ELR (cell line): Measurements from ENCODE around the gene ABO.
"Not testable (repeated sequence)": the region's sequence is repeated elsewhere in the genome, so short reads cannot be mapped to it uniquely, and the experiment has no call there.

Source experiments
- DNase-seq: peaks from one replicate; pipeline ENCODE4 v3.0.0-alpha.2; 2015; ENCODE audit warnings: low read depth

Gene ABO

DNA sequence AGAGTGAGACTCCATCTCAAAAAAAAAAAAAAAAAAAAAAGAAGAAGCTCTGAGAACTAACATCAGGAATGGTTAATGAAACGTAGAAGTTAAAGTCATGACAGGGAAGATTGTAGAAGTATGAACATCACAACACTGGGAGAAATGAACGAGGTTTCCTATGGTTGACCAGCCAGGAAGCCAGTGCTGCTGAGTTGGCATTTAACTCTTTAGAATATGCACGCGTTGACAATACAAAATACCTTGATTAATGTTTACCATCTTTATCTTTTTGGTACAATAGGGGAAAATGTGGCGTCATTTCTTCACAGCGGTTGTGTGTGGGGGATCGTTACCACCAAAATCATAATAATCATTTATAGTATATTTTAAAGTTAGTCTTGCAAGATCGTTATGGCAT is 32.0 kb downstream of the ABO start:
- DNase-seq: no peak

DNA sequence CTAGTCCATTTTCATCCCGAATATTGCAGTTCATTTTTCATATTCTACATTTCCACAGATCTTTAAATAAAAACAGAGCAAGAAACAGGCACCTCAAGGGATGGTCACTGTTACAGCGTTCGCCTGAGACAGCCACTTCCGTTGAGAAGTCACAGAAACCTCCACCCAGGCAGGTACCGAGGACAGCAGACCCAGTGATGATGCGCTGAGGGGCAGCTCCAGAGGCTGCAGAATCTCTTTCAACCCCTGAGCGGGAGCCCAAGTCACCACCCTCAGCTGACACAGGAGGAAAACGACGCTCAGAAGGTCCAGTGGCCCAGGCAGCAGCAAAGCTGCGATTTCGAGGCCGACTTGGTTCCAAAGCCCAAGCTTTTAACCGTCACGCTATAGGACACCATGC is 32.8 kb downstream of the ABO start:
- no peak for DNase-seq

DNA sequence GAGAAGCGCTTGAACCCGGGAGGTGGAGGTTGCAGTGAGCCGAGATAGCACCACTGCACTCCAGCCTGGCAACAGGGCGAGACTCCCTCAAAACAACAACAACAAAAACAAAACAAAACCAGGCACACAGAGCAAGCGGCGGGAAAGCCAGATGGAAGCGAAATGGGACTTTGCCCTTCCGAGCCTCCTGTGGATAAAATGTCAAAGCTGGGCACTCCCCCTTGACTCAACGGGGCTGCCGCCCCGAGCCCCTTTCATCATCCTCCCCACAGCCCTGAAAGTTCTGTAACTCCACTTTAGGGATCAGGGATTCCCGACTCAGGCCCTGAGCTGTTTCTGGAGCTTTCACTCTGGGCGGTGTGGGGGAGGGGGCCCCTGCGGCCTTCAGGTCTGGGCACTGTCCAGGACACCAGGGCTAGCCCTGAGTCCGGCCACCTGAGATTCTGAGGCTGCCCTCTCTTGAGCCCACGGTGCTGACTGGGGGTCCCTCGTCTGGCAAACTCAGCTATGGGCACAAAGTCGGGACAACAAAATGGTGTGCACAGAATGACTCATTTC is 35.4 kb downstream of the ABO start:
- DNase-seq: no peak

- DNase-seq: peak; percentile 64
These were observed 36.0 kb downstream of the ABO start for GRCh38 chr9:133238851-133239532.

DNA sequence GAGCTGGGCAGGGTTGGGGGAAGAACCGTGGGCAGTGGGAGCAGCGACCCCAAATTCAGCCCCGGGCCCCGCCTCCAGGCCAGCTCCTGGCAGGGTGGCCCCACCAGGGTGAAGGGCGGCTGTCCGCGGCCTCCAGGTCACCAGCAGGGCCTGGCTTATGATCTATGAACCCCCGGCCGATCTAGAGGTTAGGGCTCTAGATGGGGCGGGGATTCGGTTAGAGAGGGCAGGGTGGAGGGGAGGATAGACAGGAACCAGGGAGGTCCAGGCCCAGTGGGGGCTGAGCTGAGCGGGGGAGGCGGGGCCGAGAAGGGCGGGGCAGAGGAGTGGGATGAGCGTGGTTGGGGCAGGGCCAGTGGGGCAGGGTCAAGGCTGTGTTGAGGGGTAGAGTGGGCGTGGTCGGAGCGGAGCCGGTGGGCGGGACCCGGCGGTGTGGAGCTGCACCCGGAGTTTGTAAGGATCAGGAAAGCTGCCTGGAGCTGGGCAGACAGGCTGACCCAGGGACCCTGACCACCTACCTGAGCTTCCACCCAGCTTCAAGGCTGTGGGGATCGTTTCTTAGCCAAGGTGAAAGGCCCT is 36.6 kb downstream of the ABO start:
- peak; percentile 61 for DNase-seq

DNA sequence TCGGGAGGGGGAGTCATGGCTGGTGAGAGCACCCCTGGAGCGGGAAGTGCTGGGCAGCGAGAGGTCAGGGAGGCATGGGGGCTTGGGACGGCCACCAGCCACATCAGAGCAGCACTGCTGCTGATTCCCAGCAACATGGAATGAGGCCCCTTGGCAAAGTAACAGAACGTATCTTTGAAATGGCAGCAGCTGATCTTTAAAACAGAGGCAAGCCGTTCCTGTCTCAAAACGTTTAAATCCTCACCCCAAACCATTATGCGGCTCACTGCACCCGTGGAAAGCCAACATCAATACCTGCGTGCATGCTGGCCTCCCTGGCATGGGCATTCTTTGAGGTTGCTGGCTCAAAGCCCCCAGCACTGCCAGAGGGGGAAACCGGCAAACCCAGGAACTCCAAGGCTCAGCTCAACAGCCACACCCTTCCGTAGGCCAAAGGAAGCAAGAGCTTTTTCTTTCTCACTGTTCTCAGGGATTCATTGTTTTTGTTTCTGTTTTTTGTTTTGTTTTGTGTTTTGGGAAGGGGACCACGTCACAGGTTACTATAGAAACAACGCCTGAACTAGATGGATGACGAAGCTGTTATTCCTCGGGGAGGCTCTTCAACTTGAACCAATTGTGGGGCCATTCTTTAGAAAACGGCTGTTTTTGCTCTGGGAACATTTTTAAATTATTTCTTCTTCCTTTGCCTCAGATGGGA is 37.8 kb downstream of the ABO start:
- DNase-seq: no peak

DNA sequence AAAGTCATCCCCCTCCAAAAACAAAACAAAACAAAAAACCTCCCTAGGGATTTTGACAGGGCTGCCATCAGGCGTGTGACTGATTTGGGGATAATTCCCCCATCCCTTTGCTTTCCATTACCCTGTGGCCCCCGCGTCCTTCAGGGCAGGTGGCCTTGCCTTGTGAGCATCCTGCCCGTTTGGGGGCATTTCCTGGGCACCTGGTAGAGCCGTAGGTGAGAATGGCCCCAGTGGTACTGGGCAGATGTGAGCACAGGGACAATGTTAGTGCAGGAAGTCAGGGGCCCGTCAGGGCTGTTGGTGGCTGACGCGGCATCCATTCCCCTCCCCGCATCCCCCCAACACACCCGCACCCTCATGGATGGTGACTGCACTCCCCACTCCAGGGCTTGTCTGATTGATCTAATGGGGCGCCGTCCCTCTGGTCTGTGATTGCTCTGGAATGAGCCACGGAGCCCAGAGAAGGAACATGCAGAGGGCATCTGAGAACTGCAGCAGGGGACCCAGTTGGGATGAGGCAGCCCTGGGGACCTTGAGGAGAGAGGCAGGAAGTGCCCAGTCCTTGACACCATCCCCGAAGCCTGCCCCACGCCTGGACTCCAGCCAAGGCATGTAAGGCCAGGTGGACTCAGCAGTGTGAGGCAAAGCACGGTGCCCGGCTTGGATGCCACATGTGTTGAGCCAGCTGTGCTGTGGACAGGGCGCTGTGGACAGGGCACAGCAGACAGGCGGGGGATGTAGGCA is 38.5 kb downstream of the ABO start:
- DNase-seq: not testable (repeated sequence)

GRCh38 chr9:133235549-133236222 is 39.3 kb downstream of the ABO start:
- no peak for DNase-seq

GRCh38 chr9:133234577-133235322 is 40.3 kb downstream of the ABO start:
- DNase-seq: no peak

DNA sequence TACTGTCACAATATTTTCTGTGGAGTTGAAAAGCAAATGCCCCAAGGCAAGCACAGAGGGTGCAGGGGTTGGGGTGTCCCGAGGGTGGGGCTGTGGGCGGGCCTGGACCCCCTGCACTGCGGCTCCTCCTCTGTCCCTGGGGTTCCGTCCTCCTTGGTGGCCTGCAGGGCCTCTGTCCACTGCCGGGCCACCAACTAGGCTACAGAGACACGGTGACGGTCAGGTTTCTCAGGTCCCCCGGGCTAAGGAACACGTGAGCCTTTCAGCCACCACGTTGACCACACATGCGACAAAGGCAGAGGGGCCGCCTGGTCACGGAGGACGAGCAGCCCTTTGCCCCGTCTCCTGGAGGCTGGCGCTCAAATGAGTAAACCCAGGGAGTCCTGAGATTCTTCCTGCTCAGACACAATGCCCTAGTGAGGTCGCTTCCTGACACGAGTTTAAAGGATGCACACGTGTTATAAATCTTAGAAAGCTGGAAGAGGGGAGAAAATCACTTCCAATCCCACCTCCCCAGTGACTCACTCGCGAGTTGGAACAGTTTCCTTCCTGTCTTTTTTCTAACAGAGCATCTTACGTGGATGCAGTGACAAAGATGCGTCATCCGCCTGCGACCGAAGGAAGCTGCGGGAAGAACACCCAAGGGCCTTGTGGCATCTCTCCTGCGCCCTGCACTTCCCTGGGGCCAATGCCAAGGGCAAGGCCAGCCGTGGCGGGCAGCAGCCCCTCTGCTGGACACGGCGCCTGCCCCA is 41.1 kb downstream of the ABO start:
- no peak for DNase-seq

DNA sequence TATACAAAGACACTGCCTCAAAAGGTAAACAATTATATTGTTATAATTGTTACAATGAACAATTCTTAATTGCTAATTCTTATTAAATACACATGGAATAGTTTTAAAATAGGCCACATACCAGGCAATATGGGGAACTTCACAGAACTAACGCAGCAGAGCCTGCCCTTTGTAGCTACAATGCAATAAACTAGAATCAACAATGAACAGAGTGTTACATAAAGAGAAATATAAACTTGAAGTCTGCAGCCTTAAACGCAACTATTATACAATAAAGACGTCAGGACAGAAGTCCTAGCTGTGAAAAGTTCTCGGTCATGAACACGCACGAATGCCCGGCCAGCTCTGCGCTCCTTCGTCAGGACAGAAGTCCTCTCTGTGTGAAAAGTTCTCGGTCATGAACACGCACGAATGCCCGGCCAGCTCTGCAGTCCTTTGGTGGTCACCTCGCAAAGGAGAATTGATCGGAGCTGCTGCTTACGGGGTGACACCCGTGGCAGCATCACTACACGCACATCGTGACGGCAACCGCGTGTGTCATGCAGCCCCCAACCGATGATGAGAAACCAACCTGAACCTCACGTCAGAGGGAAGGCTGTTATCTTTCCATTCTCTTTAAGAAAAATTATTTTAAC is 43.0 kb downstream of the ABO start:
- DNase-seq: not testable (repeated sequence)

GRCh38 chr9:133230514-133230913 is 44.5 kb downstream of the ABO start:
- not testable (repeated sequence) for DNase-seq

- DNase-seq: no peak
These were observed 44.9 kb downstream of the ABO start for GRCh38 chr9:133230093-133230492.

GRCh38 chr9:133228474-133229193 is 46.4 kb downstream of the ABO start:
- not testable (repeated sequence) for DNase-seq

GRCh38 chr9:133227996-133228395 is 47.0 kb downstream of the ABO start:
- DNase-seq: not testable (repeated sequence)

DNA sequence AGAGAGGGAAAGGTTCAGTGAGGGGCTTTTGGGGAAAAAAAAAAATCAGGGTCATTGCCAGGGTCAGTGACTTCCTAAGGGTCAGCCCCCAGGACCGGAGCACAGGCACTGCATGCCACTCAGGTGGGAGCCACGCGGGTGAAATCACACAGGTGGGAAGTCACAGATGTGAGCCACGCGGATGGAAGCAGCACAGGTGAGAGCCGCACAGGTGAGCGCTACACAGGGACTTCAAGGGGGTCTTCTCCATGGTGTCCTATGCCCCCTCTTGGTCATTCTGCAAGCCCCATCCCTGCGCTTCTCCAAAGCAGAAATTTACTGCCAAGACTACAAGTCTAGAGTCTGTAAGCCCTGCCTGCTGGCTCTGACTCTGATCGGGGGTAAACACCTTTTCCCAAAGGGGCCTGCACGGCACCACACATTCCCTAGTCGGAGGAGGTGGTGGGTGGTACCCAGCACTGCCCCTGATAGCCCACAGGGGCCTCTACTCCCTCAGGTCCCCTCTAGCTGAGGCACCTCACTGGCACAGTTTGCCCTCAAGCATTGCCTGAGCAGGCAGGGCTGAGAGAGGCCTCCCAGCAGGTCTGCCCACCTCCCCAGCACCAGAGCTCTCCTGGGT is 47.6 kb downstream of the ABO start:
- no peak for DNase-seq

DNA sequence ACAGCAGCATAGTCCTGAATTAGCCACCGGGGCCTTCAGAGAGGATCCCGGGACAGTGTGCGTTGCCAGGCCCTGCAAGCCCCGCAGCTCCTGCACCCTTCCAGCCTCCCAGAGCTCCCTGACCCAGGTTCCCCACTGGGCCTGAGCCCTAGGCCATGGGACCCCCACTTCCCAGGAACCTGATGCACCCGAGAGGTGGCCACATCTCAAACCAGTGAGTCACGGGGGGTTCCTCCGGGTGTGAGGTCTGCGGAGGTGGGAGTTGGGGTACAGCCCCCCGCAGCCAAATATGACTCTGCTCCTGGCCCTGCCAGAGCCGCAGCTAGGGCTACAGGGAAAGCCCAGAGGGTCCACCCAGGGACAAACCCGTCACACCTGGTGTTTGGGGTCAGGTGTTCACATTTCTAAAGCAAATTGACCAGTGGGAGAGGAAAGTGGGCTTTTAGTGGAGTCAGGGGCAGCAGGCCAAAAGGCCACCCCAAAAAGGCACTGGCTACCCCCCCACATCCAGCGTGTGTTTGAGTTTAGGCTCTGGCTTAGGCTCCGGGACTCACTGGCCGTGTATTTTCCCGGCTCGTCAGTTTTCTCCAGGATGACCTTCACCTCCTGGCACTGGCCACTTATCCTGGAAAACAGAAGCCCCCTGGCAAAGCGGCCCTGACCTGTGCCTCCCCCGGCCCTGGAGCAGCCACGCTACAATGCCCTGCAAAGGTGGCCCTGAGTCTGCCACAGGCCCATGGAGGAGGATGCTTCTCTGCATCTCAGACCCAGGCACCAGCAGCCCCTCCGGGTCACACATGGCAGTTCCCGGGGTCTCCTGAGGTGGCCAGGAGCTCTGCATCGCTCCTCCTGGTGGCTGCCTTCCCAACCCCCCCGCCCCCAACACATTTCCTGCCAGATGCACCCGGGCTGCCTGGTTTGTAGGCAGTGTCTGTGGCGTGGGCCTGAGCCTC is 48.5 kb downstream of the ABO start:
- no peak for DNase-seq
